GM06990 (cell line): ENCODE data around the gene SPSB1.

ENCODE experiments used
- DNase-seq: peaks from one replicate; pipeline ENCODE4 v3.0.0-alpha.2; 2011; ENCODE audit not compliant: insufficient read length; ENCODE audit errors: extremely low read depth
- H3K27me3 ChIP-seq: replicated peaks from 2 replicates; pipeline ENCODE4 v1.6.0; 2011; ENCODE audit warnings: low read length; ENCODE audit not compliant: control insufficient read depth, insufficient read depth
- H3K36me3 ChIP-seq: 2 replicates; pipeline ENCODE4 v1.5.1; 2011; ENCODE audit warnings: low read length; ENCODE audit not compliant: control insufficient read depth, insufficient read depth
- H3K4me3 ChIP-seq: replicated peaks from 2 replicates; pipeline ENCODE4 v1.5.1; 2011; ENCODE audit warnings: low read depth, mild to moderate bottlenecking, control low read depth, low read length
- TF ChIP-seq, protein P1 (sequence below): IDR thresholded peaks from 2 replicates; pipeline ENCODE4 v1.5.1; 2011; ENCODE audit warnings: low read length, control low read depth, mild to moderate bottlenecking, inconsistent platforms; ENCODE audit not compliant: insufficient read depth, poor library complexity, severe bottlenecking

The SPSB1 gene

DNA sequence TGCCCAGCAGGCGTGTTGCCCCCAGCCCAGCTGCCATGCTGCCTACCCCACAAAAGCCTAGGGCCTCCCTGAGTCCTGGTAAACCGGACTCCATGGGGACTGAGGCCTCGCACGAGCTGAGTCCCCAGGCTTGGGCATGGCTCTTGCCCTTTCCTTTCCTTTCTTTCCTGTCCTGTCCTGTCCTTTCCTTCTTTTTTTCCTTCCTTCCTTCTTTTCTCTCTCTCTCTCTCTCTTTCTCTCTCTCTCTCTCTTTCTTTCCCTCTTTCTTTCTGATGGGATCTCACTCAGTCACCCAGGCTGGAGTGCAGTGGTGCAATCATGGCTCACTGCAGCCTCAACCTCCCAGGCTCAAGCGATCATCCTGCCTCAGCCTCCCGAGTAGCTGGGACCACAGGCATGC lies 104.4 kb downstream of the SPSB1 start:
- no peak for DNase-seq
- H3K27me3 ChIP-seq: no peaks in the 10 kb centered on the region; the same call in 1 of the 2 replicates
- TF ChIP-seq, protein P1, sequence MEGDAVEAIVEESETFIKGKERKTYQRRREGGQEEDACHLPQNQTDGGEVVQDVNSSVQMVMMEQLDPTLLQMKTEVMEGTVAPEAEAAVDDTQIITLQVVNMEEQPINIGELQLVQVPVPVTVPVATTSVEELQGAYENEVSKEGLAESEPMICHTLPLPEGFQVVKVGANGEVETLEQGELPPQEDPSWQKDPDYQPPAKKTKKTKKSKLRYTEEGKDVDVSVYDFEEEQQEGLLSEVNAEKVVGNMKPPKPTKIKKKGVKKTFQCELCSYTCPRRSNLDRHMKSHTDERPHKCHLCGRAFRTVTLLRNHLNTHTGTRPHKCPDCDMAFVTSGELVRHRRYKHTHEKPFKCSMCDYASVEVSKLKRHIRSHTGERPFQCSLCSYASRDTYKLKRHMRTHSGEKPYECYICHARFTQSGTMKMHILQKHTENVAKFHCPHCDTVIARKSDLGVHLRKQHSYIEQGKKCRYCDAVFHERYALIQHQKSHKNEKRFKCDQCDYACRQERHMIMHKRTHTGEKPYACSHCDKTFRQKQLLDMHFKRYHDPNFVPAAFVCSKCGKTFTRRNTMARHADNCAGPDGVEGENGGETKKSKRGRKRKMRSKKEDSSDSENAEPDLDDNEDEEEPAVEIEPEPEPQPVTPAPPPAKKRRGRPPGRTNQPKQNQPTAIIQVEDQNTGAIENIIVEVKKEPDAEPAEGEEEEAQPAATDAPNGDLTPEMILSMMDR: no peak

DNA sequence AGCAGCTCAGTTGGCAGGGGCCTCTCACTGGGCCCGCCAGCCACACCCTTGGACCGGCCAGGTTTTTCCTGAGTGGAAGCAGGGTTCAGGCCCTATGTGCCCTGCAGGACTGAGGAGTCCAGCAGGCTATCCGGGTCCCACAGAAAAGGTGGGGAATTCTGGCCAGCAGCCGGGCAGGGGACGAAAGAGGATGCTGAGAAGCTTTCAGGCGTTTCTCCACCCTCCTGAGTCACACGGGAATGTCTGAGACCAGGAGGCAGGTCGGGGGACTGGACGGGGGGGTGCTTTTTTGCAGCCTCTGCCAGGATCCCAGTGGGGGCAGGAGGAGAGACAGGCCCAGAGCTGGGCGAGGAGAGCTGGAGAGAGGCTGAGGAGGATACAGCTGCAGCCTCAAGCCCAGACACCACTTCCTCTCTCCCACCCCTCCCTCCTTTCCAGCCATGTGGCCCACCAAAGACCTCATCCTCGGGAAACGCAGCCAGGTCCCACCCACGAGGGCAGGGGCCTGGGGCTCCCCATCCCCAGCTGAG lies 105.4 kb downstream of the SPSB1 start:
- DNase-seq: no peak
- Histone ChIP-seq H3K36me3 (no peaks in the 10 kb centered on the region), H3K27me3 (no peaks in the 10 kb centered on the region; the same call in 1 of the 2 replicates), H3K4me3 (no peak overlapping the region)
- TF ChIP-seq, protein P1: no peak

More for the DNA sequence above, 104.4 kb downstream of the SPSB1 start:
- Histone ChIP-seq H3K36me3 (no peaks in the 10 kb centered on the region), H3K4me3 (no peak overlapping the region)

DNA sequence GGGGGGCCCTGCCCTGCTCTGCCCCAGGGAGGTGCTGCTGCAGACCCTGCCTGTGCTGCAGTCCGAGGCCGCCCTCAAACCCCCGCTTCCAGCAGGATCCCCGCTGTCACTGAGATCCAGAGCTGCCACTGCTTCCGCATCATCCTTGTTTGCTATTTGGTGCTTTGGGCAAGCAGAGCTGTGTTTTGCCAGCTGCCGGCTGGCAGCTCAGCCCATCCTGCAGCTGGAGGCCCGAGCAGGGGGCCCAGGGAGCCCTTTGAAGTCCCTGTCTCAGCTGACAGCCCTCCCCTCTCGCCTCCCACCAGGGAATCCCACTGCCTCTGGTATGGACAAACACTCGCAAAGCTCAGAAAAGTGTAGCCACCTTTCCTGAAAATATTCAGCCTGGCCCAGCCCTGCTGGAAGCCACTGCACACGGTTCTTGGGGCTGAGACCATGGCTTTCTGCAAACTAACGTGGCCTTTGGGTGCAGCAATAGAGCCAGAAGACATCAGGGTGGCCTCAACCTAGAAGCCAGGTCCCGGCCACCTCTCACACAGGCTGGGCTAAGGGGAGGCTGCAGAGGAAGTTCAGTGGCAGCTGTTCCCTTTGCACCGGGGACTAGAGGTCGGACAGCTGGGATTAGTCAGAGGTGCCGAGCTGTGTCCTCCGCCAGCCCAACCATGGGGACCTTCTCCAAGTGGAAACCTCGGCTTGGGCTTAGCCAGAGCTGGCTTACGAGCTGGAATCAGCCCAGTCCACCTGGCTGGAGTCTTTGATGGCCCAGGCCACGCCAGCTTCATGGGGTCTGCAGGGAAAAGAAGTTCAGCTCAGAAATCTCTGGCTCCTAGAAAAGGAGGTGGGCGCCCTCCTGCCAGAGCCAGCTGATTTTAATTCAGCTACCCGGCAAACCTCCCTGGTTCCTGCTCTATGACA lies 107.1 kb downstream of the SPSB1 start:
- H3K36me3 ChIP-seq: no peaks in the 10 kb centered on the region
- no peak for DNase-seq
- H3K27me3 ChIP-seq: no peaks in the 10 kb centered on the region; the same call in 1 of the 2 replicates
- TF ChIP-seq, protein P1: no peak
- no peak overlapping the region for H3K4me3 ChIP-seq

DNA sequence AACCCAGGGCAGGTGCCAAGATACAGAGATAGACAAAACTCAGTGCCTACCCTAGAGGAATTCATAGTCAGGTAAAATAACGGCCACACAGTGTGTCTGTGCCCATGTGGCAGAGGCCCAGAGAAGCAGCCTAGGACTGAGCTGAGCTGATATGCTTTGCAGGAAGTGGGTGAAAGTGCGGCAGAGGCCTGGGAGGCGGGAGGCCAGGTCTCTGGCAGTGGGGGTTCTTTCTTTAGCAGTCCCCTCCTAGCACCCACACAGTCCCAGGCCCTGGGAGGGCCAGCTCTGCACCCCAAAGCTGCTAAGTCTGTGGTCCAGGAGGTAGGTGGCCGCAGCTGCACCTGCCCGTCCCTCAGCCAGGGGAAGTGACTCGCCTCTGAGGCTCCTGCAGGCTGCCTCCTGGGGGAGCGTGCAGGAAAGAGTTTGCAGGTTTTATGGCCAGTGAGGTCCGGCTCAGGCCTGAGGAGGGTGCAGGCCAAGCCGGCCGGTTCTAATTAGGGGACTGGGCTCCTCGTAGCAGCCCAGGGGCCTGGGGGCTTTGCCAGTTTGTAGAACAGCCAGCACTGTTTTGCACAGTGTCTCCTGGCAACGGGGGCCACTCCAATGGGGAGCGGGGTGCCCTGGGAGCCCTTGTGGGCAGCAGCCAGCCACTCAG lies 107.9 kb downstream of the SPSB1 start:
- TF ChIP-seq, protein P1: no peak
- H3K4me3 ChIP-seq: no peak overlapping the region
- no peaks in the 10 kb centered on the region for H3K36me3 ChIP-seq
- DNase-seq: peak; percentile 32
- no peaks in the 10 kb centered on the region; the same call in 1 of the 2 replicates for H3K27me3 ChIP-seq

DNA sequence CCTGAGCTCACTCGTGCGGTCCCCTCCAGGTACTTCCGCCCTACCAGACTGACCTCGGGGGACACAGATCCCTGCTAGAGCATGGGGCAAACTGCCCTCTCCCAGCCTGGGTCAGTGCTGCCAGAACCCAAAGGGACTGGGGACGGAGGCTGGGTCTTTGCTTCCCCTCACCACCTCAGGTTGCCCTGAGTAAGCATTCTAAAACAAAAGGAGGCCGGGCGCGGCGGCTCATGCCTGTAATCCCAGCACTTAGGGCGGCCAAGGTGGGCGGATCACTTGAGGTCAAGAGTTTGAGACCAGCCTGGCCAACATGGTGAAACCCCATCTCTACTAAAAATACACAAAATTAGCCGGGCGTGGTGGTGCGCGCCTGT lies 108.4 kb downstream of the SPSB1 start:
- H3K27me3 ChIP-seq: no peaks in the 10 kb centered on the region; the same call in 1 of the 2 replicates
- no peaks in the 10 kb centered on the region for H3K36me3 ChIP-seq
- H3K4me3 ChIP-seq: no peak overlapping the region
- no peak for DNase-seq
- TF ChIP-seq, protein P1: no peak
